ENCODE data around the gene ASXL1.

Gene ASXL1

DNA sequence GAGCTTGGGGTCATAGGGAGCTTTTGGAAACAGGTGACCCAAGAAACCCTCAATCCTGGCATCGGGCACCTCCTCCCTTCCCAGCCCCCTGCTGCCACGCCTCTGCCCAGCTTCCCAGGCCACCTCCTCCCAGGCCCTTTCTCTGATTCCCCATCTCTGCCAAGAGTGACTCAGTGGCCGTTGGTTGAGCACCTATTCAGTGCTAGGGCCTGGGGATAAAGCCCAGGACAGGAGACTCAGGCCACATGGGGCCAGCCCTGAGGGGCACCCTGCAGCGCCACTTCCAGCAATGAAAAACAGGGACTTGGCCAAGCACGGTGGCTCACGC lies 110.1 kb downstream of the ASXL1 start:
- H3K4me3 ChIP-seq (ENCODE audit: low read depth, low read length) = no peak overlapping the region
- no peak for DNase-seq (ENCODE audit: low read depth, low spot score)
- in situ Hi-C loops (cut with HindIII; ENCODE audit: low sequenced_read_pairs) = no loop called here
- TF ChIP-seq, protein P1, sequence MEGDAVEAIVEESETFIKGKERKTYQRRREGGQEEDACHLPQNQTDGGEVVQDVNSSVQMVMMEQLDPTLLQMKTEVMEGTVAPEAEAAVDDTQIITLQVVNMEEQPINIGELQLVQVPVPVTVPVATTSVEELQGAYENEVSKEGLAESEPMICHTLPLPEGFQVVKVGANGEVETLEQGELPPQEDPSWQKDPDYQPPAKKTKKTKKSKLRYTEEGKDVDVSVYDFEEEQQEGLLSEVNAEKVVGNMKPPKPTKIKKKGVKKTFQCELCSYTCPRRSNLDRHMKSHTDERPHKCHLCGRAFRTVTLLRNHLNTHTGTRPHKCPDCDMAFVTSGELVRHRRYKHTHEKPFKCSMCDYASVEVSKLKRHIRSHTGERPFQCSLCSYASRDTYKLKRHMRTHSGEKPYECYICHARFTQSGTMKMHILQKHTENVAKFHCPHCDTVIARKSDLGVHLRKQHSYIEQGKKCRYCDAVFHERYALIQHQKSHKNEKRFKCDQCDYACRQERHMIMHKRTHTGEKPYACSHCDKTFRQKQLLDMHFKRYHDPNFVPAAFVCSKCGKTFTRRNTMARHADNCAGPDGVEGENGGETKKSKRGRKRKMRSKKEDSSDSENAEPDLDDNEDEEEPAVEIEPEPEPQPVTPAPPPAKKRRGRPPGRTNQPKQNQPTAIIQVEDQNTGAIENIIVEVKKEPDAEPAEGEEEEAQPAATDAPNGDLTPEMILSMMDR (IDR thresholded peaks at IDR 0.05; ENCODE audit: low read depth, low read length) = no peak

DNA sequence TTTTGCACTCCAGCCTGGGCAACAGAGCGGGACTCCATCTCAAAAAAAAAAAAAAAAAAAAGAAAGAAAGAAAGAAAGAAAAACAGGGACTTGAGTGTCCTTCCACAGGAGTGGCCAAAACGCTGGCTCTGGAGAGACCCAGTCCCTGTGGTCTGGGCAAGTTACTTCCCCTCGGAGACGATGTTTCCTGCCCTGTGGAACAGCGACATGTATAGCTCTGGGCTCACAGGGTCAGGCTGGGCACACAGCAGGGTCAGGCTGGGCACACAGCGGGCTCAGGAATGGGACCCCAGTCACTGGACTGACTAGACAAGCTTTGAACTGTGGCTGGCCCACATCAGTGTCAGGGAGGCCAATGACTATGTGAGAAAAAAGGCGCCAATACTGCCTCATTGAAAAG lies 110.7 kb downstream of the ASXL1 start:
- in situ Hi-C loops (cut with HindIII; ENCODE audit: low sequenced_read_pairs) = no loop called here
- no peak overlapping the region for H3K4me3 ChIP-seq (ENCODE audit: low read depth, low read length)
- no peak for DNase-seq (ENCODE audit: low read depth, low spot score)
- TF ChIP-seq, protein P1 (IDR thresholded peaks at IDR 0.05; ENCODE audit: low read depth, low read length) = no peak

DNA sequence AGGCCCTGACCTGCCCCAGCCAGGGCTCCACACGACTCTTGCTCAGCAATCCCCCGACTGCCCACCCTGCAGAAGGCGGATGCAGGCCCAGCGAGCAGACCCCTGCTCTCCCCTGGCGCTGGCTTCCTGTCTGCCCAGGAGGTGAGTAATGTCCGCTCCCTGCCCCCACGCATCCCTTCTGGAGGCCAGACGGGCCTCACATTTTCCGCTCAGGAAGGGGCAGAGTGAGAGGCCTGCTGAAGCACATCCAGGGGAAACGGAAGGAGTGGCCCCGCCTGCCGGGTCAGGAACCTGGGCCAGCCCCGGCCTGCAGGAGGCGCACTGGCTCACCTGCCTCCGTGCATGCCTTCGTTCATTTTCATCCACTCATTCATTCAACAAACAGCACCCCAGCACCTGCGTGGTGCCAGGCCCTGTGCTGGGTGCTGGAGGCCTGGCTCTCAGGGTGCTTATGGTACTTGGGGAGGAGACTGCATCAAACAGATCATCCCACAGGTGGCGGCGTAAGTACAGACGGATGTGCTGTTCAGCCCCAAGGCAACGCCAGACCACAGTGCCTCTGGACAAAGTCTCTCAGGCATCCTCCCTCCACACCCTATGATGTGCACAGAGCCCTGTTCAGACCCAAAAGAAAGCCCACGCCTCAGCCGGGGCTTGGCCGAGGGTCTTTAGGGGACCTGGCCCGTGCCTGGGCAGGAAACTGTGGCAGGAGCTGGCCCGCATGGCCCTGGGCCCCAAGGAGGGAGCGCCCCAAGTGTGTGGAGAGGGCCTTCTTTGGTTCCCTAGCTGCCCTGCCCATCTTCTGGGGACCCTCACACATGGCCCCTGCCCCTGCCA lies 112.1 kb downstream of the ASXL1 start:
- H3K4me3 ChIP-seq (ENCODE audit: low read depth, low read length) = no peak overlapping the region
- TF ChIP-seq, protein P1 (IDR thresholded peaks at IDR 0.05; ENCODE audit: low read depth, low read length) = peak; percentile 70
- peak; percentile 88 for DNase-seq (ENCODE audit: low read depth, low spot score)
- in situ Hi-C loops (cut with HindIII; ENCODE audit: low sequenced_read_pairs) = no loop called here

DNA sequence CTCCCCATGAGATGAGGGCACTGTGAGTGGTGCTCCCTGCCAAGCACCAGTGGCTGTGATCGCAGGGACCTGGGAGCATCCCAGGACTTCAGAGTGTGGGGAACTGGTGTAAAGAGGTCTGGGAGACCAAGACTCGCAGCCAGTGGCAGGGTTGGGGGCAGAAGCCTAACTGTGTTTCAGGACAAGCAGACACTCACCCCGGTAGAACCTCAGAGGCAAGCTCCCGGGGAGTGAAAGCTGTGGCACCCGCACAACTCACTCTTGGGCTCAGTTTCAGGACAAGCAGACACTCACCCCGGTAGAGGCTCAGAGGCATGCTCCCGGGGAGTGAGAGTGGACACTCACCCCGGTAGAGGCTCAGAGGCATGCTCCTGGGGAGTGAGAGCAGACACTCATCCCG lies 112.8 kb downstream of the ASXL1 start:
- DNase-seq (ENCODE audit: low read depth, low spot score) = no peak

DNA sequence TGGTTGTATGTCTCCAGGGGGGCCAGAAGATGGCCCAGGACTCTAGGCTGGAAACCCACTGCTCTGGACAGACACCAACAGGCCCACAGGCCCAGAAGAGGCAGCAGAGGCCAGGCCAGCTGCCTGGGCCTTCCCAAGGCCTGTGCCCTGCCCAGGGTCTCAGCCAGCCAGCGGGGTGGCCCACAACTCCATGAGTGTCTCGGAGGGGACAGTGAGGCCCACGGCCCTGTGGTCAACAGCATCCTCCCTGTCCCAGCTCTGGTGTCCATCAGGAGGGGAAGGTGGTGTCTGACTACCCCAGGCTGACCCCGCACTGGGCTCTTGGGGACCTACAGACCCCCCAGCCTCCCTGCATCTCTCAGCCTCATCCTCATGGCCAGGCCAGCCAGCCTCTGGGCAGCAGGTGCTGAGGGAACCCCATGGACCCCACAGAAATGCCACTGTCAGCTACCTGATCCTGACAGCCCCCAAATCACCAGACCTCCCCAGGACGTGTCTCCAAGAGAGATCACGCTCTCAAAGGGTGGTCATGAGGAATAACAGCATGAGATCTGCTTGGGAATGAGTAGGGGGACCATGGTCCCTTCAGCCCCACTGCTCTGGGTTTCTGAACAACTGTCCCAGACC lies 114.6 kb downstream of the ASXL1 start:
- H3K4me3 ChIP-seq (ENCODE audit: low read depth, low read length) = no peak overlapping the region
- DNase-seq (ENCODE audit: low read depth, low spot score) = no peak
- TF ChIP-seq, protein P1 (IDR thresholded peaks at IDR 0.05; ENCODE audit: low read depth, low read length) = no peak
- in situ Hi-C loops (cut with HindIII; ENCODE audit: low sequenced_read_pairs) = no loop called here

More for the DNA sequence above, 112.8 kb downstream of the ASXL1 start:
- TF ChIP-seq, protein P1 (IDR thresholded peaks at IDR 0.05; ENCODE audit: low read depth, low read length) = no peak
- H3K4me3 ChIP-seq (ENCODE audit: low read depth, low read length) = no peak overlapping the region
- in situ Hi-C loops (cut with HindIII; ENCODE audit: low sequenced_read_pairs) = no loop called here

DNA sequence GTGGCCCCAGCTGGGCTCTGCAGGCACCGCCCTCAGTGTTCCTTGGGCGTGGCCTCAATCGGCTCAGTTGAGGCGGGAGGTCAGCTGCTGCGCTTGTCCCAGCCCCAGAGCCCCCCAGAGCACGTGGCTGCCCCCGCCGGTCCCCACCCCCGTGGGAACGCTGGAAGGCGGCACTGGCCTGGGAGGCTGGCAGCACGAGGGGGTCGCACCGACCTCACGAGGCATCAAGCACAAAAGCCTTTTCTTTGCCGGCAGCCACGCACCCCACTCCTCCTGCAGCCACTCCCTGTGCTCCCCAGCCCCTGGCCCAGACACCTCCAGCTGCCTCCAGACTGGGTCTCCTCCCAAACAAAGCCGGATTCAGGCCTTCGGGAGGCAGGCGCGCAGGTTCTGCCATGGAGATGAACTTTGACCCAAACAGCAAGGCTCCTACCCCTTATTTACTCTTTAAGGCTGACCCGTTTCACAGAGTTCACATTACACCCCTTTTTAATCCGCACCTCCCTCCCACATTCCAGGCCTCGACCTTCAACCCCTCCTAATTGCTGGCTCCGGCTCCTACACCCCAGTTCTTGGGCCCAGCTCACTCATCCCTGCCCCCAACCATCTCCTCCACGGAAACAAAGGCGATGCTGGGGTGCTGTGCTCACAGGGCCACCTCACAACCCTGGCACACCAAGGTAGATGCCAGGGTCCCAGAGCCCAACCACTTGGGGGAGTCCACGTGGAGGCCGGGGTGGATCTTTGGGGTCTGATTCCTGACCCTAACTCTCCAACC lies 115.3 kb downstream of the ASXL1 start:
- in situ Hi-C loops (cut with HindIII; ENCODE audit: low sequenced_read_pairs) = no loop called here
- peak overlapping the region; percentile 34 for H3K4me3 ChIP-seq (ENCODE audit: low read depth, low read length)
- DNase-seq (ENCODE audit: low read depth, low spot score) = no peak
- TF ChIP-seq, protein P1 (IDR thresholded peaks at IDR 0.05; ENCODE audit: low read depth, low read length) = no peak
